WTC11 (cell line): ENCODE measurements around the gene KNL1. TPM values are rescaled to one million over a fixed set of nuclear protein-coding genes. Genes with fewer than 3 reads are reported as not detected.

ENCODE experiments used
- ATAC-seq: fragments of 200-7000 bp; cut with Tn5 transposase; 2 replicates; pipeline ENCODE4 v1.10.0; 2021; ENCODE audit warnings: mild to moderate bottlenecking, moderate library complexity
- CTCF ChIA-PET: fragments of 300-600 bp; sonication (Branson Sonifier 250); formaldehyde crosslinking; loops from one replicate; lab custom pipeline; 2021; ENCODE audit warnings: antibody characterized with exemption; lab: Charles Lee
- POLR2A ChIA-PET: fragments of 350-600 bp; sonication (Branson Sonifier 250); formaldehyde crosslinking; loops from one replicate; lab custom pipeline; 2021; ENCODE audit warnings: antibody characterized with exemption; lab: Charles Lee
- DNase-seq: peaks from one replicate; pipeline ENCODE4 v3.0.0; 2021; ENCODE audit warnings: low spot score
- H3K27ac Mint-ChIP-seq: 2 replicates; pipeline ENCODE4 v1.8.0; 2021; ENCODE audit warnings: mixed read lengths
- H3K27me3 Mint-ChIP-seq: 2 replicates; pipeline ENCODE4 v1.8.0; 2021; ENCODE audit warnings: low read depth, mild to moderate bottlenecking, moderate library complexity, mixed read lengths
- H3K36me3 Mint-ChIP-seq: 2 replicates; pipeline ENCODE4 v1.8.0; 2021; ENCODE audit warnings: mixed read lengths
- H3K4me1 Mint-ChIP-seq: 2 replicates; pipeline ENCODE4 v1.8.0; 2022; ENCODE audit warnings: mixed read lengths
- H3K4me3 Mint-ChIP-seq: 2 replicates; pipeline ENCODE4 v1.8.0; 2021; ENCODE audit warnings: mild to moderate bottlenecking, moderate library complexity, mixed read lengths
- H3K9me3 Mint-ChIP-seq: 2 replicates; pipeline ENCODE4 v1.8.0; 2021; ENCODE audit warnings: mixed read lengths
- ATF3 ChIP-seq: sonication (generic); formaldehyde crosslinking; conservative IDR thresholded peaks from 2 replicates; pipeline ENCODE4 v1.8.1; 2022; ENCODE audit warnings: mild to moderate bottlenecking, missing genetic modification reagents
- ATF6 ChIP-seq: sonication (generic); formaldehyde crosslinking; IDR thresholded peaks from 2 replicates; pipeline ENCODE4 v1.8.1; 2023; ENCODE audit warnings: mild to moderate bottlenecking, missing genetic modification reagents
- CDX4 ChIP-seq: fragments of 250-450 bp; sonication (Bioruptor Pico); IDR thresholded peaks from 2 replicates; pipeline ENCODE4 v1.9.0; 2021; ENCODE audit warnings: moderate library complexity, mild to moderate bottlenecking, inconsistent platforms, borderline replicate concordance
- CREB1 ChIP-seq: sonication (generic); formaldehyde crosslinking; IDR thresholded peaks from 2 replicates; pipeline ENCODE4 v1.8.0; 2023; ENCODE audit warnings: mild to moderate bottlenecking, missing genetic modification reagents
- CTCF ChIP-seq: fragments of 200-600 bp; IDR thresholded peaks from 2 replicates; pipeline ENCODE4 v1.8.0; 2022; ENCODE audit warnings: antibody characterized with exemption
- ESRRA ChIP-seq: sonication (generic); formaldehyde crosslinking; IDR thresholded peaks from 2 replicates; pipeline ENCODE4 v1.8.1; 2022; ENCODE audit warnings: mild to moderate bottlenecking, missing genetic modification reagents, borderline replicate concordance
- FOXP4 ChIP-seq: sonication (generic); formaldehyde crosslinking; IDR thresholded peaks from 2 replicates; pipeline ENCODE4 v1.8.0; 2022; ENCODE audit warnings: mild to moderate bottlenecking, missing genetic modification reagents
- GABPB1 ChIP-seq: sonication (generic); formaldehyde crosslinking; IDR thresholded peaks from 2 replicates; pipeline ENCODE4 v1.8.1; 2023; ENCODE audit warnings: mild to moderate bottlenecking, missing genetic modification reagents
- GRHL2 ChIP-seq: fragments of 250-450 bp; sonication (Bioruptor Pico); IDR thresholded peaks from 2 replicates; pipeline ENCODE4 v1.8.0; 2022; ENCODE audit warnings: mild to moderate bottlenecking, moderate library complexity; ENCODE audit not compliant: insufficient replicate concordance, severe bottlenecking
- IRF1 ChIP-seq: sonication (generic); formaldehyde crosslinking; IDR thresholded peaks from 2 replicates; pipeline ENCODE4 v1.8.0; 2023; ENCODE audit warnings: missing genetic modification reagents
- NR3C1 ChIP-seq: sonication (generic); formaldehyde crosslinking; conservative IDR thresholded peaks from 2 replicates; pipeline ENCODE4 v1.8.1; 2023; ENCODE audit warnings: low read depth, mild to moderate bottlenecking, missing genetic modification reagents
- RORB ChIP-seq: fragments of 250-450 bp; sonication (Bioruptor Pico); IDR thresholded peaks from 2 replicates; pipeline ENCODE4 v1.9.0; 2021; ENCODE audit warnings: mild to moderate bottlenecking
- SMAD4 ChIP-seq: sonication (generic); formaldehyde crosslinking; IDR thresholded peaks from 2 replicates; pipeline ENCODE4 v1.8.0; 2022; ENCODE audit warnings: mild to moderate bottlenecking, missing genetic modification reagents
- SOX15 ChIP-seq: fragments of 250-450 bp; sonication (Bioruptor Pico); IDR thresholded peaks from 2 replicates; pipeline ENCODE4 v1.9.0; 2021; ENCODE audit warnings: mild to moderate bottlenecking
- TCF7 ChIP-seq: sonication (generic); formaldehyde crosslinking; IDR thresholded peaks from 2 replicates; pipeline ENCODE4 v1.8.0; 2022; ENCODE audit warnings: mild to moderate bottlenecking, low read depth, missing genetic modification reagents, moderate library complexity
- ZMAT4 ChIP-seq: fragments of 250-450 bp; sonication (Bioruptor Pico); IDR thresholded peaks from 2 replicates; pipeline ENCODE4 v1.9.0; 2021; ENCODE audit warnings: mild to moderate bottlenecking
- ZNF232 ChIP-seq: sonication (generic); formaldehyde crosslinking; IDR thresholded peaks from 2 replicates; pipeline ENCODE4 v1.8.0; 2022; ENCODE audit warnings: mild to moderate bottlenecking, missing genetic modification reagents
- ZNF416 ChIP-seq: fragments of 250-450 bp; sonication (Bioruptor Pico); IDR thresholded peaks from 2 replicates; pipeline ENCODE4 v1.9.0; 2021; ENCODE audit warnings: mild to moderate bottlenecking, inconsistent platforms
- ZNF512 ChIP-seq: sonication (generic); formaldehyde crosslinking; IDR thresholded peaks from 2 replicates; pipeline ENCODE4 v1.8.1; 2022; ENCODE audit warnings: missing genetic modification reagents, borderline replicate concordance
- ZNF671 ChIP-seq: fragments of 250-450 bp; sonication (Bioruptor Pico); IDR thresholded peaks from 2 replicates; pipeline ENCODE4 v1.8.0; 2021; ENCODE audit warnings: mild to moderate bottlenecking
- total RNA-seq: library from RNA; stranded (reverse); gene quantifications from 3 replicates; pipeline ENCODE4 v1.2.3, GENCODE V29; 2021

The KNL1 gene
- total RNA-seq, 1 experiment from 2014 or later = 24.0 TPM

GRCh38 chr15:40613080-40613479, 19.0 kb downstream of the KNL1 start:
- CTCF ChIA-PET = no interaction called here

More at GRCh38 chr15:40613080-40613479, 19.0 kb downstream of the KNL1 start:
- no peak for DNase-seq
- Mint-ChIP-seq H3K4me3 (no peak overlapping the region), H3K27me3 (no peaks in the 10 kb centered on the region), H3K9me3 (no peaks in the 10 kb centered on the region), H3K36me3 (peaks cover 11% of the 10 kb centered on the region), H3K27ac (no peak overlapping the region), H3K4me1 (no peaks in the 10 kb centered on the region)
- TF ChIP-seq SMAD4 (no peak), ZMAT4 (CRISPR knock-in tag) (no peak), ZNF416 (CRISPR knock-in tag) (no peak), ZNF232 (no peak), GABPB1 (CRISPR knock-in tag) (no peak), RORB (CRISPR knock-in tag) (no peak), FOXP4 (no peak), ATF6 (CRISPR knock-in tag) (no peak), ZNF671 (CRISPR knock-in tag) (no peak), CDX4 (CRISPR knock-in tag) (no peak), CREB1 (CRISPR knock-in tag) (no peak), ZNF512 (CRISPR knock-in tag) (no peak), ATF3 (CRISPR knock-in tag) (no peak), CTCF (no peak), ESRRA (CRISPR knock-in tag) (no peak), SOX15 (CRISPR knock-in tag) (no peak), IRF1 (CRISPR knock-in tag) (no peak), GRHL2 (CRISPR knock-in tag) (no peak), NR3C1 (CRISPR knock-in tag) (no peak), TCF7 (CRISPR knock-in tag) (no peak)
- POLR2A ChIA-PET = no interaction called here
- no peak for ATAC-seq
